DND-41 (cell line): ENCODE data around the gene ARRDC1.

Source experiments
- ATAC-seq: fragments of 200-7000 bp; cut with Tn5 transposase; 3 replicates; pipeline ENCODE4 v1.9.1; 2021; ENCODE audit warnings: low read depth; ENCODE audit not compliant: insufficient read depth
- DNase-seq: peaks from one replicate; pipeline ENCODE4 v3.0.0-alpha.2; 2020
- H2AFZ ChIP-seq: 2 replicates; pipeline ENCODE4 v1.6.0; 2012; ENCODE audit warnings: low read depth, low read length
- H3K27ac ChIP-seq: 2 replicates; pipeline ENCODE4 v1.5.1; 2012; ENCODE audit warnings: low read length, inconsistent platforms
- H3K27me3 ChIP-seq: fragments of 200-600 bp; sonication (generic); 2 replicates; pipeline ENCODE4 v1.6.0; 2012; ENCODE audit warnings: low read length, mild to moderate bottlenecking, inconsistent platforms; ENCODE audit not compliant: insufficient read depth, poor library complexity
- H3K36me3 ChIP-seq: 2 replicates; pipeline ENCODE4 v1.5.1; 2012; ENCODE audit warnings: low read length, inconsistent platforms; ENCODE audit not compliant: insufficient read depth
- H3K4me1 ChIP-seq: 2 replicates; pipeline ENCODE4 v1.5.1; 2012; ENCODE audit warnings: mild to moderate bottlenecking, low read length; ENCODE audit not compliant: insufficient read depth
- H3K4me2 ChIP-seq: 2 replicates; pipeline ENCODE4 v1.6.0; 2012; ENCODE audit warnings: mild to moderate bottlenecking, moderate library complexity, low read length, inconsistent platforms; ENCODE audit not compliant: insufficient read depth
- H3K4me3 ChIP-seq, 2 experiments: fragments of 200-600 bp in 1 of 2; shearing (Covaris generic) in 1 of 2; 2 replicates each; pipeline ENCODE4 v1.5.1; 2012 to 2016; ENCODE audit warnings: inconsistent platforms in 2 of 2, low read length in 2 of 2, mild to moderate bottlenecking in 2 of 2, low read depth in 1 of 2, moderate library complexity in 1 of 2
- H3K79me2 ChIP-seq: 2 replicates; pipeline ENCODE4 v1.6.0; 2012; ENCODE audit warnings: low read length, inconsistent platforms; ENCODE audit not compliant: insufficient read depth
- H3K9ac ChIP-seq: 2 replicates; pipeline ENCODE4 v1.6.0; 2012; ENCODE audit warnings: low read depth, mild to moderate bottlenecking, inconsistent platforms, low read length, moderate library complexity
- H3K9me3 ChIP-seq: 2 replicates; pipeline ENCODE4 v1.5.1; 2012; ENCODE audit warnings: low read length, moderate library complexity, mild to moderate bottlenecking, inconsistent platforms; ENCODE audit not compliant: insufficient read depth, severe bottlenecking
- H4K20me1 ChIP-seq: 2 replicates; pipeline ENCODE4 v1.6.0; 2012; ENCODE audit warnings: low read length; ENCODE audit not compliant: insufficient read depth
- EZH2 ChIP-seq: IDR thresholded peaks from 3 replicates; pipeline ENCODE4 v1.6.1; 2012; ENCODE audit warnings: borderline replicate concordance, low read depth, mild to moderate bottlenecking, moderate library complexity, low read length, inconsistent platforms; ENCODE audit not compliant: severe bottlenecking
- TF ChIP-seq, protein P1 (sequence below): IDR thresholded peaks from 2 replicates; pipeline ENCODE4 v1.5.1; 2012; ENCODE audit warnings: borderline replicate concordance, low read length, moderate library complexity, mild to moderate bottlenecking; ENCODE audit not compliant: poor library complexity, severe bottlenecking; ENCODE audit errors: extremely low read depth

The ARRDC1 gene

GRCh38 chr9:137646341-137646740, 40.9 kb downstream of the ARRDC1 start:
- Histone ChIP-seq H3K4me3 (no peak overlapping the region), H3K27me3 (no peaks in the 10 kb centered on the region), H3K36me3 (peaks cover 21% of the 10 kb centered on the region), H3K4me1 (no peaks in the 10 kb centered on the region), H2AFZ (no peak overlapping the region), H3K9me3 (no peaks in the 10 kb centered on the region), H4K20me1 (peaks cover 67% of the 10 kb centered on the region; the same call in 1 of the 2 replicates), H3K27ac (no peak overlapping the region), H3K9ac (no peak overlapping the region), H3K4me2 (no peak overlapping the region), H3K79me2 (peaks cover 95% of the 10 kb centered on the region)
- TF ChIP-seq, protein P1, sequence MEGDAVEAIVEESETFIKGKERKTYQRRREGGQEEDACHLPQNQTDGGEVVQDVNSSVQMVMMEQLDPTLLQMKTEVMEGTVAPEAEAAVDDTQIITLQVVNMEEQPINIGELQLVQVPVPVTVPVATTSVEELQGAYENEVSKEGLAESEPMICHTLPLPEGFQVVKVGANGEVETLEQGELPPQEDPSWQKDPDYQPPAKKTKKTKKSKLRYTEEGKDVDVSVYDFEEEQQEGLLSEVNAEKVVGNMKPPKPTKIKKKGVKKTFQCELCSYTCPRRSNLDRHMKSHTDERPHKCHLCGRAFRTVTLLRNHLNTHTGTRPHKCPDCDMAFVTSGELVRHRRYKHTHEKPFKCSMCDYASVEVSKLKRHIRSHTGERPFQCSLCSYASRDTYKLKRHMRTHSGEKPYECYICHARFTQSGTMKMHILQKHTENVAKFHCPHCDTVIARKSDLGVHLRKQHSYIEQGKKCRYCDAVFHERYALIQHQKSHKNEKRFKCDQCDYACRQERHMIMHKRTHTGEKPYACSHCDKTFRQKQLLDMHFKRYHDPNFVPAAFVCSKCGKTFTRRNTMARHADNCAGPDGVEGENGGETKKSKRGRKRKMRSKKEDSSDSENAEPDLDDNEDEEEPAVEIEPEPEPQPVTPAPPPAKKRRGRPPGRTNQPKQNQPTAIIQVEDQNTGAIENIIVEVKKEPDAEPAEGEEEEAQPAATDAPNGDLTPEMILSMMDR, result no peak
- no peak for TF ChIP-seq EZH2
- ATAC-seq, result no peak
- DNase-seq, result no peak

DNA sequence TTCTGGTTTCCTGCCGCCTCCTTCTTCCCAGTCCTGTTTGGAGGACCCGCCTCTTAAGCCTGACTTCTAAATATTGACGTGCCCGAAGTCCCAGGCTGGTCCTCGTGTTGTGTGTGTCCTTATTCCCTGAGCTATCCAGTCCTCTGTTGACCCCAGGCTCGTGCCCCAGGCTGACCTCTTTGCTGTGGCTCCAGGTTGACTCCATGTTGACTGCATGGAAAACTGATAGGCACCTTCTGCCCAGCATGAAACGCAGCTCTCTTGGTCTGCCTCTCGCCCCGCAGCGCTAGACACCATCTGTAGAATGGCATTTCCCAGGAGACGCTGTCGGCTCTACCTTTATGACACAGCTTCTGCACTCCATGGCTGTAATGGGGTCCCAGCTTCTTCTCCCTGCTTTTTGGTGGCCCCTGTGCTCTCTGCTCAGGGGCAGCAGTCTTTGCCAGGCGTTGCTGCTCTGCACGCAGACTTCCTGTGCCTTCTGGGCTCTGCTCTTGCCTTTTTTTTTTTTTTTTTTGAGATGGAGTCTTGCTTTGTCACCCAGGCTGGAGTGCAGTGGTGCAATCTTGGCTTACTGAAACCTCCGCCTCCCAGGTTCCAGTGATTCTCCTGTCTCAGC, 41.7 kb downstream of the ARRDC1 start:
- Histone ChIP-seq H3K4me3 (no peak overlapping the region), H4K20me1 (peaks cover 67% of the 10 kb centered on the region; the same call in 1 of the 2 replicates), H3K4me2 (no peak overlapping the region), H3K27ac (no peak overlapping the region), H3K36me3 (peaks cover 21% of the 10 kb centered on the region), H3K4me1 (no peaks in the 10 kb centered on the region), H3K27me3 (no peaks in the 10 kb centered on the region), H3K9me3 (no peaks in the 10 kb centered on the region), H3K9ac (no peak overlapping the region), H3K79me2 (peaks cover 95% of the 10 kb centered on the region), H2AFZ (no peak overlapping the region)
- DNase-seq (no peak), ATAC-seq (no peak)
- no peak for TF ChIP-seq EZH2
- TF ChIP-seq, protein P1, result no peak

DNA sequence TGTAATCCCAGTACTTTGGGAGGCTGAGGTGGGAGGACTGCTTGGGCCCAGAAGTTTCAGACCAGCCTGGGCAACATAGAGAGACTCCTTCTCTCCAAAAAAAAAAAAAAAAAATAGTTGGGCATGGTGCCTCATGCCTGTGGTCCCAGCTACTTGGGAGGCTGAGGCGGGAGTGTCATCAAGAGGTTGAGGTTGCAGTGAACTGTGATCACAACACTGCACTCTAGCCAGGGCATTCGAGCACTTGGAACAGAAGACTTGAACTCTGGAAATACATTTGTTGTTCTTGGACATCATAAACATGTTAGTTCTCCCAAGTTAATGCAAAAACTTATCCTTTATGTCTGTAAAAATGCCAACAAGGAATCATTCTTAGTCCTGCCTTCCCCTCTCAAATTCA, 42.9 kb downstream of the ARRDC1 start:
- H3K9me3 ChIP-seq, result no peaks in the 10 kb centered on the region
- peaks cover 92% of the 10 kb centered on the region for H3K79me2 ChIP-seq
- H3K27ac ChIP-seq, result no peak overlapping the region
- H3K36me3 ChIP-seq, result peaks cover 24% of the 10 kb centered on the region
- no peak for ATAC-seq
- H2AFZ ChIP-seq, result no peak overlapping the region
- H3K27me3 ChIP-seq, result no peaks in the 10 kb centered on the region
- no peak overlapping the region for H3K4me2 ChIP-seq
- H3K4me1 ChIP-seq, result no peaks in the 10 kb centered on the region
- no peak overlapping the region for H3K4me3 ChIP-seq
- TF ChIP-seq EZH2, result no peak
- TF ChIP-seq, protein P1, result no peak
- no peak for DNase-seq
- H4K20me1 ChIP-seq, result peaks cover 60% of the 10 kb centered on the region; the same call in 1 of the 2 replicates
- H3K9ac ChIP-seq, result no peak overlapping the region
